A549 treated with Hydrocortisone at 1 μM for 4 hours (cell line): Measurements from ENCODE around the gene SIGLECL1. TPM values are rescaled to one million over a fixed set of nuclear protein-coding genes. Genes with fewer than 3 reads are reported as not detected.

Experiments
- total RNA-seq: library from RNA; stranded (reverse); fragments of 200-300 nt; extraction: Qiagen RNA extraction; gene quantifications from 5 replicates; pipeline ENCODE4 v1.2.3, GENCODE V29; 2022

Gene SIGLECL1
- total RNA-seq = not detected in 5 replicates

DNA sequence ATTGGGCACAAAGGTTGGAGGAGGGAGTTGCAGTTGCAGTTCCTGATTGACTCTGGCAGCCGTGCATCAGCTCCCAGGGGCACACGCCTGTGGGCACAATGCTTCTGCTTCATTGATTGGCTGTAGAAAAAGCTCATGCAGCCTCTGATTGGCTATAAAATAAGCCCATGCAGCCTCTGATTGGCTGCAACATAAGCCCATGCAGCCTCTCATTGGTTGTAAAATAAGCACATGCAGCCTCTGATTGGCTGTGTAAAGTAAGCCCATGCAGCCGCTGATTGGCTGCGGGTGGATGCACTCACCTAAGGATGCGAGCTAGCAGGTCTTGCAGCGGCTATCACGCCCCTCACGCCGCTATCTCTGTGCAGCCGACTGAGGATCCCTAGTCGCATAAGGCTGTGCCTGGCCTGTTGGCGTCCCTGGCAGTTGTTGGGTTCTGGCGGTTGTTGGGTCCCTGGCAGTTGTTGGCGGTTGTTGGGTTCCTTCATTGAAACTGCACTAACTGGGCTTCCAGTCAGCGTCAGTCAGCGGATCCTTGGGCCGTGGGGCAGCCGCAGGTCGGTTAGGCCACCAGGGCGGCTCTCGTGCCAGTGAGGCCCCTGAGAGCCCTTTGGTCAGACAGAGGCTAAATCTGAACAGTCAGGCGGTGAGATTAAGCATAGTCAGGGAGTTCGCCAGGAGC lies at the start of gene SIGLECL1:
TSS of gene SIGLECL1 (plus strand) at position 295 of the 682 bp plus-strand sequence. CDS start 12,993 bp downstream, outside the sequence.

GRCh38 chr19:51224898-51225393 lies 25.9 kb upstream of the SIGLECL1 start, which contains the start of gene CD33:
Gene CD33, plus strand, starts transcription at chr19:51225080. Its CDS starts 39 bp downstream, at chr19:51225119.

DNA sequence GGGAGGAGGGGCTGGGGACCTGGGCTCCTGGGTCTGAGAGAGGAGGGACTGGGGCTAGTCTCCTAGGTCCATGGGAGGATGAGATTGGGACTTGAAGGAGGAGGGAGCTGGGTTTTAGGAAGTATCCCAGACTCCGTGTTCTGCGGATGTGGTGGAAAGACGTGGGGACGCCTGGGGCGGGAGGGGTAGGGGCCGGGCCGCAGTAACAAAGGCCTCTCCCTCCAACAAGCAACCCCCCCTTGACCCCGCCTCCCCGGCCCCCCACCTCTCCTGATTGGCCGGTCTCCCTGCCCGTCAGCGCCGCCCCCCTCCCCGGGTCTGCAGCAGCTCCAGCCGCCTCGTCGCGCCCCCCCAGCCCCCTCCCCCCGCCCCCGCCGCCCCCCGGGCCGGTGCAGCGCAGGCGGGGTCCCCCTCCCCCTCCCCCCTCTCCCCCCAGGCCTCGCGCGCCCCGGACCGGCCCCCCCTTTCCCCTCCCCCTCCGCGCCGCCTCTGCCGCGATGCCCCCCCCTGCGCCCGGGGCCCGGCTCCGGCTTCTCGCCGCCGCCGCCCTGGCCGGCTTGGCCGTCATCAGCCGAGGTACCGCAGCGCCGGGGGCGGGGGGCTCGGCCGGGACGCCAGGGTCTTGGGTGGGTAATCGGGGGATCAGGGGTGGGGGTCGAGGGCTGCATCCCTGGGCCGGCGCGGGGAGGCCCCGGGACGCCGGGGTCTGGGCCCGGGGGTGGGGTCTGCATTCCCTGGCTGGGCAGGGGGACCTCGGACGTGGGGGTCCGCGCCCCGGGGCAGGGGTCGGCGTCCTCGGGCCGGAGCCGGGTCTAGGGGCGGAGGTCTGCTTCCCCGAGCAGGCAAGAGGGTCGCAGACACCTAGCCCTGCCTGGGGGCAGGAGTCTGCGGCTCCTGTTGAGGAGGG lies 60.7 kb downstream of the SIGLECL1 start, which contains the start of gene IGLON5:
TSS of gene IGLON5 (plus strand) at position 294 of the 907 bp plus-strand sequence. CDS start at position 498, 204 bp downstream.

Other genes starting within 250 kb of the SIGLECL1 start
- not detected in 5 replicates for gene KLK8, start 249.5 kb upstream of the SIGLECL1 start, total RNA-seq
- gene KLK10, start 231.4 kb upstream of the SIGLECL1 start, total RNA-seq = 0.09 to 0.52 TPM (median 0.40 TPM) in 5 replicates
- 0.12 TPM in 1 of 5 replicates, not detected in the others for gene KLK11, start 224.5 kb upstream of the SIGLECL1 start, total RNA-seq
- gene KLK12, start 216.1 kb upstream of the SIGLECL1 start, total RNA-seq = not detected in 5 replicates
- gene KLK13, start 186.0 kb upstream of the SIGLECL1 start, total RNA-seq = 0.13 to 0.23 TPM (median 0.15 TPM) in 3 of 5 replicates, not detected in the others
- 0.26 to 0.44 TPM (median 0.36 TPM) in 5 replicates for gene KLK14, start 168.2 kb upstream of the SIGLECL1 start, total RNA-seq
- gene CTU1, start 142.7 kb upstream of the SIGLECL1 start, total RNA-seq = 5.1 to 14.7 TPM (median 13.8 TPM) in 5 replicates
- gene SIGLEC9, start 126.2 kb upstream of the SIGLECL1 start, total RNA-seq = 0.17 TPM in 1 of 5 replicates, not detected in the others
- not detected in 5 replicates for gene SIGLEC7, start 108.8 kb upstream of the SIGLECL1 start, total RNA-seq
- gene CD33, start 26.0 kb upstream of the SIGLECL1 start, total RNA-seq = 0.14 to 0.22 TPM in 2 of 5 replicates, not detected in the others
- gene IGLON5, start 60.6 kb downstream of the SIGLECL1 start, total RNA-seq = 0.03 to 0.14 TPM (median 0.06 TPM) in 3 of 5 replicates, not detected in the others
- gene VSIG10L, start 91.1 kb downstream of the SIGLECL1 start, total RNA-seq = 11.6 to 16.8 TPM (median 14.1 TPM) in 5 replicates
- gene ETFB, start 115.3 kb downstream of the SIGLECL1 start, total RNA-seq = 230 to 256 TPM (median 244 TPM) in 5 replicates
- gene CLDND2, start 117.9 kb downstream of the SIGLECL1 start, total RNA-seq = 3.7 to 13.8 TPM (median 12.5 TPM) in 5 replicates
- not detected in 5 replicates for gene NKG7, start 121.6 kb downstream of the SIGLECL1 start, total RNA-seq
- not detected in 5 replicates for gene LIM2, start 136.9 kb downstream of the SIGLECL1 start, total RNA-seq
- gene C19orf84, start 139.5 kb downstream of the SIGLECL1 start, total RNA-seq = not detected in 5 replicates
- gene SIGLEC10, start 166.6 kb downstream of the SIGLECL1 start, total RNA-seq = 0.03 to 0.08 TPM (median 0.07 TPM) in 3 of 5 replicates, not detected in the others
- gene SIGLEC8, start 207.4 kb downstream of the SIGLECL1 start, total RNA-seq = not detected in 5 replicates
- gene CEACAM18, start 227.5 kb downstream of the SIGLECL1 start, total RNA-seq = not detected in 5 replicates